Urothelium cell line (cell line): ENCODE data around the gene MED15.
A peak's percentile ranks its signal among the peaks of the same experiment; 100 is the strongest.
"Not testable (repeated sequence)": the region's sequence is repeated elsewhere in the genome, so short reads cannot be mapped to it uniquely, and the experiment has no call there.

ENCODE experiments used
- DNase-seq: peaks from one replicate; pipeline ENCODE4 v3.0.0; 2011; ENCODE audit warnings: low spot score, mixed read lengths
- FAIRE-seq: peaks from 2 replicates; lab custom pipeline; 2011; peaks lifted over from hg19 to GRCh38; lab: Jason Lieb, UNC

The MED15 gene

DNA sequence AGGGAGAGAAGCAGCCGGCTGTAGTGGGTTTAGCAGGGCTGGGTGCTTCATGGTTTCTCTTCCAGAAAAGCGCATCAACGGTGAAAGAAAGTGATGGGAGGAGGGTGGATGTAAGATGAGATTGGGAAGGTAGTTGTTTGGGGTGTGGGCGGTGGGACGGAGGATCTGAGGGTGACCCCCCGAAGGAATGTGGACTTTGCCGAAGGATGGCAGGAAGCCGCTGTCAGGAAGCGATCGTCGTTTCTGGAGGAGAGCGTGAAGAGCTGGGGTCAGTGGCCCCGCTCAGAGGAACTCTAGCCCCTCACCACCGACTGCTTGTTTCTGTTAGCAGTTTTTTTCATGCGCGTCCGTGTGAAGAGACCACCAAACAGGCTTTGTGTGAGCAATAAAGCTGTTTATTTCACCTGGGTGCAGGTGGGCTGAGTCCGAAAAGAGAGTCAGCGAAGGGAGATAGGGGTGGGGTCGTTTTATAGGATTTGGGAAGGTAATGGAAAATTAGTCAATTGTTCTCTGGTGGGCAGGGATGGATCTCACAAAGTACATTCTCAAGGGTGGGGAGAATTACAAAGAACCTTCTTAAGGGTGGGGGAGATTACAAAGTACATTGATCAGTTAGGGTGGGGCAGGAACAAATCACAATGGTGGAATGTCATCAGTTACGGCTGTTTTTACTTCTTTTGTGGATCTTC lies 801 bp downstream of the MED15 start:
- not testable (repeated sequence) for FAIRE-seq, DNase-seq

DNA sequence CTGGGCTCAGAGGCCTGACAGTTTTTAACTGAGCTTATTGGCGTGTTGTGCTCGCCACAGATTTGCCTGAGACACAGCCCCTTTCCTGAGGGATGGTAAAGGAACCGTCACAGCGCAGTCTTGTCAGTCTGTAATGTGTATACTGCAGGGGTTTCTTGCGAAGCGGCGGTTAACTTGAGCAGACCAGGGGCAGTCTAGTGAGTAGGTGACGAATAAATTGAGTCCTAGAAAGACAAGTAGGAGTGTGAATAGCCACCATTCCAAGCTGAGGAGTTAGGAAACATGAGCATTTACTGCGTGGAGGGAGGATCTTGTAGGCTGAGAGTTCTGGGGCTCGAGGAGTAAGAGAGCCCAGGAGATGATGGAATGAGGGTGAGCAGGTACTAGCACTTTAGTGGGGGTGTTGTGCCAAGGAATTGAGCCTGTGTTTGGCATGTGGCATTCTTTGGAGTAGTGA lies 1.4 kb downstream of the MED15 start:
- FAIRE-seq (peak; percentile 87), DNase-seq (no peak)

DNA sequence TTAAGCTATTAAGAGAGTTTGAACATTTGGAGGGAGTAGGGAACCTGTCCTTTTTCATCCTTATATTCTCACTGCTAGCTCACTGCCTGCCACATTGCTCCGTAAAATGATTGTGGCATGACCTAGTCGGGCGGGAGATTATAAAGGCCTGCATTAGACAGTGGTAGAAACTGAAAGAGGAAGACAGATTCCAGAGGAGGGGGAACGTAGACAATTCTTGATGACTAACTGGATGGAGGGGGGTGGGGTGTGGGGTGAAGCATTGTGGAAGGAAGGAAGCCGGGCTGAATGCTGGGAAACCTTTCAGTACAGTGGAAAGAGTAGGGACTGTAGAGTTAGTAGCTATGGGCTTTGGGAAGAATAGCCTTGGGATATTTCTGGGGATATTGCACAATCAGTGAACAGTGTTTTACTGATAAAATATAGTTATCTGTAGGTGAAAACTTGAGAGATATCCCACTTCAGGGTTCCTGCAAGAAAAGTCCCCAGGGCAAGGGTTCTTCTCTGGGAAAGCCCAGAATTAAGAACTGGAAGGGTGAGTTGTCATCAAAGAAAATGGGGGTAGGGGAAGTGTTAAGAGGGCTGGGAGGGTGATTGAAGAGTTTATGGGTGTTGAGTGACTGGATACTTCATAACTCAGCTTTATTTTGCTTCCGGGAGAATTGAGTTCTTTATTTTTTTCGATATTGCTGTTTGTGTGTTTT lies 2.1 kb downstream of the MED15 start:
- peak; percentile 91 for DNase-seq
- FAIRE-seq = peak; percentile 5

DNA sequence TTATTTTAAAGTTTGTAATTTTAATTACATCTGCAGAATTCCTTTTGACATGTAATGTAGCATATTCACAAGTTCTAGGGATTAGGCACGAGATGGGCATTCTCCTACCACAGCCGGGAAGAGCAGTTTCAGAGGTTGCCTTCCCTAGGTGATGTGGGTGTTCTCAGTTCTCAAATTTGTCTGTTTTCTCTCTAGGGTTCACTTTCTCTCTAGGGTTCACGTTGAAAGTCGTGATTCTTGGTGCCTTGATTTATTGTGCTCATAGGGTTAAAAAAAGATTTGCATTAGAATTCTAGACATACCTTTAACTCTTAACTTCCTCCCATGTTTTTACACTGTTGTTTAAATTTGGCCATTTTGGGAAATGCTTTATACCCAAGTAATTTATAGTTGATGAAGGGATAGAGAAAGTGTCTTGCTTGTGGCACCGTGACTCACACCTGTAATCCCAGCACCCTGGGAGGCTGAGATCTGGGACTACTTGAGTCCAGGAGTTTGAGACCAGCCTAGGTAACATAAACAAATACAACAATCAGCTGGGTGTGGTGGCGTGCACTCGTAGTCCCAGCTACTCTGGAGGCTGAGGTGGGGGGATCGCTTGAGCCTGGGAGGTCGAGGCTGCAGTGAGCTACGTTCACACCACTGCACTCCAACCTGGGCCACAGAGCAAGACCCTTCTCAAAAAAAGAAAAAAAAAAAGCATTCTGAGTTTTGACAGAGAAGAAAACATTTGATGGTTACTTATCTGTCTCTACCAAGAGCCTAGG lies 3.6 kb downstream of the MED15 start:
- FAIRE-seq = no peak
- DNase-seq = no peak

DNA sequence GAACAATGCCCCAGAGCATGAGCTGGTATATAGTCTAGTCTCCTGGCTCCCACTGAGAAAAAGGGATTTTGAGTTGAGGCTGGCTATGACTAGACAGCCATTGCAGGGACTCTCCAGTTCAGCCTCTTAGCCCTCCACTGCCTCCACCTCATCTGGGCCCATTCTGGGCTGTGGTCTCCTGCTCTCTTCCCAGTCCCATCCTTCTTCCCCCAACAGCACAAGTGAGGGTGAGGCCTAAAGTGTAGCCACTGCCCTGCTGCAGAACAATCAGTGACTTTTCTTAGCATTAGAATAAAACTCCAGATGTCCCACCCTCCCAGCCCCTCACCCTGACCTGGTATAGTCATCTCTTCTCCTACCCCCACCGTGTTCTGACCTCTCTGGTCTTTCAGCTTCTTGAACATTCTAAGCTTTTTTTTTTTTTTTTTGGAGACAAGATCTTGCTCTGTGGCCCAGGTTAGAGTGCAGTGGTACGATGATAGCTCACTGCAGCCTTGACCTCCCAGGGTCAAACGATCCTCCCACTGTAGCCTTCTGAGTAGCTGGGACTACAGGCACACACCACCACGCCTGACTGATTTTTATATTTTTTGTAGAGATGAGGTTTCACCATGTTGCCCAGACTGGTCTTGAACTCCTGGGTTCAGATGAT lies 4.3 kb downstream of the MED15 start:
- DNase-seq = no peak
- FAIRE-seq = no peak

DNA sequence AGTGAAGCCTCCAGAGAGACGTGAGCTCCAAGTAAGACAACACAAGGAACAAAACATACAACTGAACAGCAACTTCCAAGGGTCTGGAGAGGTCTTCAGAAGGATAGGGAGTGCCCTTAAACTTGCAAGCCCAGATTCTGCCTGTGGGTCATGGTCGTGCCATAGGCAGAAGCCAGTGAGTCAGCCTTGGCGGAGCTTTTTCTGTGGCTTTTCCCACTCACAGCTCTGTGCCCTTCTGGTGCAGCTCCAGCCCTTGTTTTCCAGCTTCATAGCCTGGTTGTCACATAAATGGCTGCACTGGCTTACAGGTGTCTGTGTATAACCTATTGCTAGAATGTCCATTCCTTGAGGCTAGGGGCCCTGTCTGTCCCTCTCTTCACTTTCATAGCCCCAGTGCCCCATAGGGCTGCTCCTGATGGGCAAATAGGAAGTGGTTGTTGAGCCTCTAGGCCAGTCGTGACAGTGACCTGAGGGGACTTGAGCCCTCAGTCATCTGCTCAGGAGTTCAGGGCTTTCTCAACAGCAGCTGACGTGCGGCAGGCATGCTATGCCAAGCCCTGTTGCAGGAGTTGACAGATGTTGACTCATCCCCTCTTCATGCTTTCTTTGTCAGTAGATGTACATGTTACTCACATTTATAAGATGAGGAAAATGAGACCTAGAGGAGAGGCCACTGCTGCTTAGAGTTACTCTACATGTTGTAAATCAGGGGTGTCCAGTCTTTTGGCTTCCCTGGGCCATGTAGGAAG lies 7.4 kb downstream of the MED15 start:
- peak; percentile 32 for FAIRE-seq
- DNase-seq = no peak

DNA sequence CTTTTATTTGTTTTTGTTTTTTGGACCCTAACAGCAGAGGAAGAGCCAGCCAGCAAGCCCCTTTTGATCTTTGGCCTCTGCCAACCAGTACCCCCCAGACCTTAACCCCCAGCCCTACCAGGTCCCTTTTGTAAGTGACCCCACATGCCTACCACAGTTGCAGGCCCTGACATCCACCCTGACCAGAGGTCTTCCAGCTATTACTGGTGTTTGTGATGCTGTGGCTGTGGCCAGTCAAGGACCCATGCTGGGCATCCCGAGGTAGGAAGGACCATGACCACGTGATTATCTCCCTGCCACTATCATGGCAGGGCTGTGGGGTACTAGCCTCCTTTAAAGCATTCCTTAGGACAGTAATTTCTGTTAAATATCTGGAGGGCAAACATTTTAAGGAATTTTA lies 9.0 kb downstream of the MED15 start:
- FAIRE-seq = no peak

DNA sequence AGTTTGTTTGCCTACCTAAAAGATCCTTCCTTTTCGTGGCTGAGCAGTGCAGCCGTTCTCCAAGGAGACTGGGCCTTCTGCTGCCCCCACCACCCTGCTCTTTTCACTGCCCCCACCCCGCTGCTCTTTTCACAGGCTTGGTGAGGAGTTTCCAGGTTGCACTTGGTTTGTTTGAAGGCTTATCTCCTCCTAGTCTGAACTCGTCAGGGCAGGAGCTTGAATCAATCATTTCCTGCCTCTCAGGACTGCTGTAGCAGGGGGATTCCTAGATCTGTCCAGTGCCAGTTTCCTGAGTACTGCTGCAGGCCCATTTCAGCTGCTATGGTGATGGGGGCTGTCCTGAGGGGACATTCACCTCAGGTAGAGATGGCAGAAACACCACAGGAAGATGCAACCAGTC lies 10.0 kb downstream of the MED15 start:
- no peak for FAIRE-seq
- no peak for DNase-seq

More for the DNA sequence above, 9.0 kb downstream of the MED15 start:
- no peak for DNase-seq

DNA sequence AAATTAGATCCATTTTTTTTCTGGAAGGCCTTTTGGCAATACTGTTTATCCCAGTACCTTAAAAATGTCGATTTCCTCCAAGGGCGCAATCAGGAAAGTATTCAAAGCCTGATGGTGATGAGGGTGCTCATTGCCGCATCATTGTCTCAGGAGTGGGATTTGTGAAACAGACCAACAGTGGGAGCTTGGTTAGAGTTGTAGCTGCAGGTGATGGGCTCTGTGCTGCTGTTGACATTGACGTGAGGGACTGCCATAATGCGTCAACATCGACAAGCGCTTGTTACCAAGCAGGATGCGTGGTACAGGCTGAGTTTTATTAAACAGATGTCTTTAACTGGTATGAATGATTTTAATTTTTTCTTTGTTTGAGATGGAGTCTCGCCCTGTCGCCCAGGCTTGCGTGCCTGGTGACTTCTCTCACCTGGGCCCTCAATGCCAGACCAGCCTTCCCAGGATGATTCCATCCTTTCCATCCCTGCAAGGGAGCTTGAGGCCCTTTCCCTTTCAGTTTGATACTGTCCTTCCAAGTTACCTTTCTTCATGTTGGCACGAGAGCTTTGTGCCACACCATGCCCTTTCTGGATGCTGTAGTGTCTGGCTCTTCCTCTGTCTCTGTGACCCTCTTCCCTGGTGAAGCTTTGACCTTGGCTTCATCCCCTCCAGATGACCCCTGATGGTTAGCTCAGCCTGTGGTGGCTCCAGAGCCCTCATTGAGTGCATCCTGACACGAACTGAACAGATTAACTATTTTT lies 10.6 kb downstream of the MED15 start:
- DNase-seq (no peak), FAIRE-seq (no peak)

DNA sequence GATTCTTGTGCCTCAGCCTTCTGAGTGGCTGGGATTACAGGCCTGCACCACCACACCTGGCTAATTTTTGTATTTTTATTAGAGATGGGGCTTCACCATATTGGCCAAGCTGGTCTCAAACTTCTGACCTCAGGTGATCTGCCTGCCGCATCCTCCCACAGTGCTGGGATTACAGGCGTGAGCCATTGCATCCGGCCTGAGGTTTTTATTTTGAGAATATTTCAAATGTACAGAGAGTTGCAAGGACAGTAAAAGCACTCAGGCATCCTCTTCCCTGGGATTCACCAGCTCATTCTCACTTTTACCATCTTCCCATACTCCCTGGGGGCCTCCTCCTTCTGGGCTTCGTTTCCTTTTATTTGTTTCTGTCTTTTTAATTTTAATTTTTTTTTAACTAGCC lies 12.1 kb downstream of the MED15 start:
- FAIRE-seq (no peak), DNase-seq (no peak)

DNA sequence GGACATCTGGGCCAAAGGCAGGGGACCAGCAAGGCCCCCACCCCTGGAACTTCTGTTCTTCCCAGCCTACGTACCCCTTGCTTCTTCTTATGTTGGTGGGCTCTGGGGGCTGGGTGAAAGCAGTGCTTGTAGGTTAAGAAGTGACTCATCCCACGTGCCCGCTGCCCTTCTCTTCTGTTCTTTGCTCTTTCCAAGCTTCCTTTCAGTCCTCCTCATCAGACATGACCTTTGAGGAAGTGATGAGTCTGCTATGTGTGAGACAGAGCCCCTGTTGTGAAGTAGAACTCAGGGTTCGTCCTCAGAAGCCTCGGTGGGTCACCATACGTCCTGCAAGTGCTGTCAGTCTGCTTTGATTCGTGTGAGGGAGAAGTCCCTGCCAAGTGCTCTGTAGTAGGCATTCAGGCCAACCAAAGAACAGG lies 12.7 kb downstream of the MED15 start:
- DNase-seq (no peak), FAIRE-seq (no peak)

DNA sequence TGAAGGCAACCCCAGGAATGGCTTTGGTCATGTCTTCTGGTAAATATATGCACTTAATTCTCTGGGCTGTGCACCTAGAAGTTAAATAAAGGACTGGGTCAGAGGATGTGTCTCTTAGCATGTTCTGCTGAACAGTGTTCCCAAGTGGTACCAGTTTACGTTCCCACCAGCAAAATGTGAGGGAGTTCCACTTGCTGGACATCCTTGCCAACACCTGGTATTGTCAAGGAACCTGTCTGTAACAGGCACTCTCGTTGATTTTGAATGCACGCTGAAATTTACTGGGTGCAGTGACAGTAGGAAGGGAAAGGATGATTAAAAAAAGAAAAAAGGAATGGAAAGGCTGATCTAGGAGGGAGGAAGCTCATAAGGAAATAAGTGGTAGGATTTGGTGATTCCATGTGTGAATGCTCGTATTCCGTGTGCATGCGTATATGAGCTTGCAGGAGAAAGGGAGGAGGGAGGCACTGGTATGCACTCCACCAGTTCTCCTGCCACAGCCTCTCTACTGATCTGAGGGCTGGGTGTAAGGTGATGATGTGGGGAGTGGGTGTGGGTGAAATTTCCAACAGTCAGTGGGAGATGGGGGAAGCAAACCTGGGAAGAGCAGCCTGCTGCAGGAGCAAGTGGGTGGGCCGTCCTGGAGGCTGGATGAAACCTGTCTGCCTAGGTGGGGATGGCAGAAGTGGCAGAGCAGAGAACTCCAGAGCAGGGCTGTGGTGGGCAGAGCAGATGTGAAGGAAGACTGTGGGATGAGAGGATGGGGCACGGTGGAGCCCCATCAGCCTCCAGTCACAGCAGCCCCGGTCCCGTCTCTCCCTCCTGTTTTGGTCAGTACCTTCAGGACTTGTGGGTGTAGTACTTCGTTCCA lies 15.0 kb downstream of the MED15 start:
- DNase-seq (no peak), FAIRE-seq (no peak)

DNA sequence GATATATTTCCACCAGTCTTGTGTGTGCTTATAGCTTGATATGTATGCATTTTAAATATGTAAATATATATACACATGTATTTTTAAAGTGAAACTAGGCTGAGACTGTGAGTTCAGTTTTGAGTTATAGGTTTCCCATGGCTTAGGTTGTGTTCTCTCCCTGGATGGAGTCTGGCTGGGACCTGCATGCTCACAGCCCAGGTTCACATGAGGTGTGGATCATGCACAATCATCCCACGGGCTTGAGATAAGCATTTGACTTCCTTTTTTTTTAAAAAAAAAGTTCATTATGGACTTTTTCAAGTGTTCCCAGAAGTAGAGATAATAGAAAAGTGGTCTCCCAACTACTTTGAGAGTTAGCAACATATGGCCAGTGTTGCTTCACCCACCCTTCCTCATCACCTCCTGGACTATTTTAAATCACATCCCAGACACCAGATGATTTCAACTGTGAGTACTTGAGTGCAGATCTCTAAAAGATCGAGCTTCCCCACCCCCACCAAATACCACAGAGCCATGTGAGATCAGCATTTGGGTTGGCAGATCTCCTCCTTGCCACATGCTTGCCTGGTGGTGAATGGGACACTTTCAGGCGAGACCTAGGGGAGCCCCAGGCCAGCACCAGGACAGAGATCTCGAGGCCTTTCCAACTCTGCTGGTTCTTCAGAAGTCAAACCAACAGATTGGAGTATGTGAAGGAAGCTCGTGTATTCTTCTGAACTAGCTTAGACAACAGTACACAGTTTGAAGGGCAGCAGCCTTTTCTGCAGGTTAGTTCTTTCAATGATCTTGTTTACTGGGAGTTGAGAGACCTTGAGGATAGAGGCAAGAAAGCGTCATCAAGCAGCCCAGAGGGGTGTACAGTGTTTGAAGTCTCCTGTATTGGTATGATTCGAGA lies 15.9 kb downstream of the MED15 start:
- DNase-seq (no peak), FAIRE-seq (no peak)

DNA sequence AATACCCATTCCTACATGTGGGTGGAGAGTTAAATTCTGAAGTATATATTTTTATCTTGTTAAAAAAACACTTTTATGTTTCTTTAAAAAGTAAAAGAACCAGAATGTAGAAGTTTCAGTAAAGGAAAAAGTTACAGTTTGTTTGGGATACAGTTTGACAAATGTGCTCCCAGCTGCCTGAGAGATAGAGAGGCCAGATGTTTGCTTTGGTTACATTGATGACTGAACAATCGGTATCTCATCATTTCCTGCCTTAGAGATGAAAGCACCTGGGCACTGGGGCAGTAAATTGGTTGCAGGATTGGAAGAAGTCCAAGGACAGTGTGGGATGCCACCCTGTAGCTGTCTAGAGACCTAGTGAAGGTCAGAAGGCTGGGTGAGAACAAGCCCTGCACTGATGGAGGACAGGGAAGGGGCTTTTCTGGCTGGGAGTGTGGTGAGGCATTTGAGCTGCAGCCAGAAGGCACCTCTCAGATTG lies 16.6 kb downstream of the MED15 start:
- no peak for FAIRE-seq
- peak; percentile 58 for DNase-seq

DNA sequence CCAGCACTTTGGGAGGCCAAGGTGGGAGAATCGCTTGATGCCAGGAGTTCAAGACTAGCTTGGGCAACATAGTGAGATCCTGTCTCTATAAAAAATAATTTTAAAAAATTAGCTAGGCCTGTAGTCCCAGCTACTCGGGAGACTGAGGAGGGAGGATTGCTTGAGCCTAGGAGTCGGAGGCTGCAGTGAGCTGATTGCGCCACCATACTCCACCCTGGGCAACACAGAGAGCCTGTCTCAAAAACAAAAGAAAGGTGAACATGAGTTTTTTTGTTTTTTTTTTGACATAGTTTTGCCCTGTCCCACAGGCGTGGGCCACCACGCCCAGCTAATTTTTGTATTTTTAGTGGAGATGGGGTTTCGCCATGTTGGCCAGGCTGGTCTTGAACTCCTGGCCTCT lies 17.6 kb downstream of the MED15 start:
- FAIRE-seq = no peak
- DNase-seq = no peak

DNA sequence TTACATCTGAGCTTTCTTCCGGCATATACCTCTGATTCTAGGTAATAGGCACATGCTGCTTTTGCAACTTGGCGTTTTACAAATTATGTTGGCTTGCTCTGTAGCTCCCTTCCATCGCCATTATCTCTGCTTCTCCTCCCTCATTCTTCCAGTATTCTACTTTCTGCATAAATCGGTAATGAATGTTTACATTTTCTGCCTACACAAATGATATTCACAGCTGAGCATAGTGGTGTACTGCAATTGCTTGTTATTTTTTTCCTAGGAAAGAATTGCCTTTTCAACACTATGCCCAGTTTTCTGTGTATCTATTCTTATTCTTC lies 18.9 kb downstream of the MED15 start:
- no peak for FAIRE-seq
- DNase-seq = no peak

DNA sequence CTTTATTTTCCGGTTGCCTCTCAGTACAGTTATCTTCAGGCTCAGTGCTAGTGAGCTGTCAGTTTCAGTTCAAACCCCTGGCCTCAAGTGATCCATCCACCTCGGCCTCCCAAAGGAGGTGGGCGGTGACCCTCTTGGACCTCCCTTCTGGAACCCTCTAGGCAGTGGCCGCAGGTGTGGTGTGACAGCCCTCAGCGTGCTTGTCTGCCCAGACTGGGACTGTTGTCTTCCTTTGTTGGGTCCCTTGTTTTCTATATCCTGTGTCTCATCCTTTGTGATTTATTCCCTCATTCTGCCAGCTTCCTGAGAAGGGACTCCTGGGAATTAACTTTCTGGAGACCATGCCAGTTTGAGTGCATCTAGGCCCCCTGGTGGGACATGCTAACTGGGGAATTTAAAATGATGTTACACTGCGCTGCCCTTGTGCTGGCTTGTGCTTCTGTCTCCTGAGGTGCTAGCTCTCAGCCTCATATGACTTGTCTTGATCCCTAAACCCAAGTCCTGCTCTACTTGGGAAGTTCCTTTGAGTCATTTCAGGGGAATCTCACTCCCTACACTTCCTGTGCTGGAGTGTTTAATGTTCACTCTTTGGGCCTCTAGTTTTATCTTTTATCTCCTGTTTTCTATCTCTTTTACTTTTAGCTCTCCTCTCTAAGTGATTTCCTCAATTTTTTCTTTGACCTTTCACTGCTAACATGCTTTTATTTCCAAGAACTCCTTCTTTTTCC lies 19.4 kb downstream of the MED15 start:
- FAIRE-seq (no peak), DNase-seq (peak; percentile 42)
